CD8-positive, alpha-beta memory T cell (primary cell): Measurements from ENCODE around the gene ZNF398. TPM values are rescaled to one million over a fixed set of nuclear protein-coding genes. Genes with fewer than 3 reads are reported as not detected.
"Not testable (repeated sequence)": the region's sequence is repeated elsewhere in the genome, so short reads cannot be mapped to it uniquely, and the experiment has no call there.

Experiments
- CTCF ChIA-PET: fragments of 350-600 bp; sonication (Branson Sonifier 250); formaldehyde crosslinking; loops from one replicate; lab custom pipeline; 2021; ENCODE audit warnings: antibody characterized with exemption; lab: Charles Lee
- POLR2A ChIA-PET: fragments of 350-600 bp; sonication (Branson Sonifier 250); formaldehyde crosslinking; loops from one replicate; lab custom pipeline; 2021; ENCODE audit warnings: antibody characterized with exemption; lab: Charles Lee
- DNase-seq, 5 donors: peaks; one replicate each; pipeline versions ENCODE4 v3.0.0 to v3.0.0-alpha.2; 2020 to 2022; ENCODE audit warnings: mixed read lengths in 1 of 5
- H3K27ac ChIP-seq: one replicate; pipeline ENCODE4 v1.7.0; 2013; ENCODE audit warnings: low read depth, mild to moderate bottlenecking, low read length, moderate library complexity
- H3K27me3 ChIP-seq: 2 replicates; pipeline ENCODE4 v1.7.0; 2013; ENCODE audit warnings: low read length, mild to moderate bottlenecking; ENCODE audit not compliant: insufficient read depth, poor library complexity, severe bottlenecking
- H3K36me3 ChIP-seq: 2 replicates; pipeline ENCODE4 v1.7.0; 2013; ENCODE audit warnings: mild to moderate bottlenecking, low read length, moderate library complexity; ENCODE audit not compliant: insufficient read depth
- H3K4me1 ChIP-seq: 2 replicates; pipeline ENCODE4 v1.7.0; 2013; ENCODE audit warnings: mild to moderate bottlenecking, low read length, moderate library complexity; ENCODE audit not compliant: insufficient read depth
- H3K4me3 ChIP-seq: 2 replicates; pipeline ENCODE4 v1.7.0; 2013; ENCODE audit warnings: mild to moderate bottlenecking, low read length
- H3K9me3 ChIP-seq: 2 replicates; pipeline ENCODE4 v1.7.0; 2013; ENCODE audit warnings: mild to moderate bottlenecking, low read length
- H3K27ac Mint-ChIP-seq, 8 donors: one replicate each; pipeline ENCODE4 v1.8.0; 2020 to 2021; ENCODE audit warnings: mixed read lengths in 8 of 8, mild to moderate bottlenecking in 6 of 8, inconsistent platforms in 3 of 8, moderate library complexity in 3 of 8
- H3K27me3 Mint-ChIP-seq, 2 donors: one replicate each; pipeline ENCODE4 v1.8.0; 2020 to 2021; ENCODE audit warnings: mixed read lengths in 2 of 2, mild to moderate bottlenecking in 1 of 2, moderate library complexity in 1 of 2
- H3K36me3 Mint-ChIP-seq, 3 donors: one replicate each; pipeline ENCODE4 v1.8.0; 2020 to 2021; ENCODE audit warnings: mixed read lengths in 3 of 3, inconsistent platforms in 1 of 3, mild to moderate bottlenecking in 1 of 3
- H3K4me1 Mint-ChIP-seq, 3 donors: one replicate each; pipeline ENCODE4 v1.8.0; 2020 to 2021; ENCODE audit warnings: mixed read lengths in 3 of 3, inconsistent platforms in 1 of 3, mild to moderate bottlenecking in 1 of 3
- H3K4me3 Mint-ChIP-seq, 7 donors: one replicate each; pipeline ENCODE4 v1.8.0; 2020 to 2021; ENCODE audit warnings: mixed read lengths in 7 of 7, mild to moderate bottlenecking in 6 of 7, moderate library complexity in 4 of 7, inconsistent platforms in 2 of 7
- H3K9me3 Mint-ChIP-seq, 5 donors: one replicate each; pipeline ENCODE4 v1.8.0; 2020 to 2022; ENCODE audit warnings: mixed read lengths in 5 of 5, mild to moderate bottlenecking in 3 of 5, moderate library complexity in 2 of 5, inconsistent platforms in 1 of 5
- polyA plus RNA-seq: library from polyadenylated mRNA; unstranded; fragments of 300-500 nt; fragmentation: Illumina TruSeq; gene quantifications from one replicate; pipeline ENCODE4 v1.2.3, GENCODE V29; 2021
- total RNA-seq, 2 experiments: library from RNA; stranded (reverse); gene quantifications; one replicate each; pipeline ENCODE4 v1.2.3, GENCODE V29; 2021

ZNF398 gene
- total and polyA plus RNA-seq, 3 experiments from 2014 or later, result 13.0 to 16.4 (median 15.7) TPM

- Mint-ChIP-seq H3K27ac (no peak overlapping the region), H3K36me3 (peaks cover 3 to 16% (median 3%) of the 10 kb centered on the region in 3 donors), H3K27me3 (no peaks in the 10 kb centered on the region), H3K9me3 (peaks cover 2 to 5% (median 2%) of the 10 kb centered on the region in 5 donors), H3K4me3 (no peak overlapping the region), H3K4me1 (no peaks in the 10 kb centered on the region)
- CTCF ChIA-PET, result interaction anchor here (0.9 to 1.8 kb wide), 2 partner anchors 10 to 11 kb away, joined by 7 to 8 read pairs; partner anchors contain the start of genes ZNF398 and ZNF425
- Histone ChIP-seq H3K4me1 (no peaks in the 10 kb centered on the region), H3K36me3 (peaks cover 2% of the 10 kb centered on the region), H3K4me3 (no peak overlapping the region), H3K27ac (no peak overlapping the region), H3K27me3 (no peaks in the 10 kb centered on the region), H3K9me3 (peaks cover 3% of the 10 kb centered on the region)
- POLR2A ChIA-PET, result interaction anchor here (0.9 to 1.5 kb wide), 2 partner anchors 11 to 13 kb away, joined by 3 to 4 read pairs; partner anchors contain the start of gene ZNF398
- no peak for DNase-seq
Measured at GRCh38 chr7:149136118-149136517, 11.1 kb upstream of the ZNF398 start.

- peak overlapping the region in 1 of 8 donors; percentile 32 for H3K27ac Mint-ChIP-seq
Measured at GRCh38 chr7:149140831-149141230, 6.4 kb upstream of the ZNF398 start.

GRCh38 chr7:149141893-149142292 is 5.4 kb upstream of the ZNF398 start:
- H3K9me3 Mint-ChIP-seq, result no peaks in the 10 kb centered on the region
- H3K27me3 Mint-ChIP-seq, result no peaks in the 10 kb centered on the region
- H3K4me1 Mint-ChIP-seq, result peaks cover 7 to 16% (median 12%) of the 10 kb centered on the region in 3 donors
- H3K27ac Mint-ChIP-seq, result peak overlapping the region in 1 of 8 donors; percentile 47
- peaks cover 10% of the 10 kb centered on the region for H3K4me1 ChIP-seq
- H3K27me3 ChIP-seq, result no peaks in the 10 kb centered on the region
- no peak overlapping the region for H3K4me3 Mint-ChIP-seq
- ChIA-PET POLR2A (interaction anchor here (0.6 to 0.7 kb wide), 2 partner anchors 93 to 312 kb away, joined by 3 read pairs; no protein-coding TSS in a partner anchor), CTCF (interaction anchor here (1.1 kb wide), 1 partner anchor 15 kb away, joined by 3 read pairs; the partner anchor contains the start of gene ZNF425)
- no peaks in the 10 kb centered on the region for H3K9me3 ChIP-seq
- peaks cover 0 to under 1% (median 0%) of the 10 kb centered on the region in 3 donors for H3K36me3 Mint-ChIP-seq
- H3K36me3 ChIP-seq, result no peaks in the 10 kb centered on the region
- no peak overlapping the region for H3K27ac ChIP-seq
- H3K4me3 ChIP-seq, result no peak overlapping the region
- DNase-seq, result no peak

More at GRCh38 chr7:149140831-149141230, 6.4 kb upstream of the ZNF398 start:
- Histone ChIP-seq H3K4me1 (peaks cover 10% of the 10 kb centered on the region), H3K4me3 (no peak overlapping the region), H3K27ac (no peak overlapping the region), H3K27me3 (no peaks in the 10 kb centered on the region), H3K36me3 (no peaks in the 10 kb centered on the region), H3K9me3 (no peaks in the 10 kb centered on the region)
- peaks cover 5 to 9% (median 9%) of the 10 kb centered on the region in 3 donors for H3K4me1 Mint-ChIP-seq
- no peaks in the 10 kb centered on the region for H3K27me3 Mint-ChIP-seq
- ChIA-PET CTCF (interaction anchor here (1.1 kb wide), 1 partner anchor 55 kb away, joined by 3 read pairs; the partner anchor contains the start of gene ZNF282), POLR2A (no interaction called here)
- no peaks in the 10 kb centered on the region for H3K36me3 Mint-ChIP-seq
- no peak for DNase-seq
- H3K4me3 Mint-ChIP-seq, result no peak overlapping the region
- no peaks in the 10 kb centered on the region for H3K9me3 Mint-ChIP-seq

- CTCF ChIA-PET, result interaction anchor here (1.5 kb wide), 1 partner anchor 18 kb away, joined by 5 read pairs; no protein-coding TSS in a partner anchor
- H3K4me1 ChIP-seq, result peaks cover 16% of the 10 kb centered on the region
- peak overlapping the region in 1 of 8 donors; percentile 5 for H3K27ac Mint-ChIP-seq
- DNase-seq, H3K9me3 Mint-ChIP-seq, H3K36me3 ChIP-seq, POLR2A ChIA-PET, H3K27me3 ChIP-seq, H3K9me3 ChIP-seq, H3K27ac ChIP-seq, H3K4me3 Mint-ChIP-seq, H3K27me3 Mint-ChIP-seq, H3K36me3 Mint-ChIP-seq, H3K4me3 ChIP-seq: not testable (repeated sequence)
- peaks cover 16 to 29% (median 22%) of the 10 kb centered on the region in 3 donors for H3K4me1 Mint-ChIP-seq
Measured at GRCh38 chr7:149144436-149144922, 2.8 kb upstream of the ZNF398 start.

GRCh38 chr7:149145031-149145845 is 2.0 kb upstream of the ZNF398 start:
- CTCF ChIA-PET, result interaction anchor here (2.5 to 4.8 kb wide), 3 partner anchors 13 to 50 kb away, joined by 12 to 61 read pairs (median 18); partner anchors contain the start of genes ZNF282 and ZNF425
- H3K4me1 Mint-ChIP-seq, result peaks cover 20 to 36% (median 28%) of the 10 kb centered on the region in 3 donors
- peaks cover 0 to 6% (median 0%) of the 10 kb centered on the region in 3 donors for H3K36me3 Mint-ChIP-seq
- H3K27ac Mint-ChIP-seq, result peak overlapping the region in 7 of 8 donors; percentile 15 to 95 (median 48)
- Histone ChIP-seq H3K27me3 (no peaks in the 10 kb centered on the region), H3K27ac (no peak overlapping the region), H3K4me3 (no peak overlapping the region), H3K4me1 (peaks cover 16% of the 10 kb centered on the region), H3K36me3 (no peaks in the 10 kb centered on the region), H3K9me3 (no peaks in the 10 kb centered on the region)
- no peaks in the 10 kb centered on the region for H3K9me3 Mint-ChIP-seq
- H3K27me3 Mint-ChIP-seq, result no peaks in the 10 kb centered on the region
- POLR2A ChIA-PET, result interaction anchor here (0.6 kb wide), 1 partner anchor 18 kb away, joined by 4 read pairs; no protein-coding TSS in a partner anchor
- H3K4me3 Mint-ChIP-seq, result peak overlapping the region; percentile 15 to 84 (median 59)
- no peak for DNase-seq

GRCh38 chr7:149147752-149148653 is 750 bp downstream of the ZNF398 start:
- Histone ChIP-seq H3K27me3 (no peaks in the 10 kb centered on the region), H3K36me3 (no peaks in the 10 kb centered on the region), H3K4me3 (peak overlapping the region; percentile 64), H3K4me1 (peaks cover 16% of the 10 kb centered on the region), H3K27ac (peak overlapping the region; percentile 64), H3K9me3 (no peaks in the 10 kb centered on the region)
- POLR2A ChIA-PET, result interaction anchor here (0.6 to 3.3 kb wide), 7 partner anchors 20 to 448 kb away, joined by 3 to 34 read pairs (median 4); partner anchors contain the start of genes ZNF282, ZNF425 and ZNF786
- H3K27ac Mint-ChIP-seq, result peak overlapping the region; percentile 60 to 92 (median 82)
- H3K9me3 Mint-ChIP-seq, result no peaks in the 10 kb centered on the region
- peaks cover 0 to 12% (median 0%) of the 10 kb centered on the region in 3 donors for H3K36me3 Mint-ChIP-seq
- CTCF ChIA-PET, result interaction anchor here (0.8 to 4.8 kb wide), 13 partner anchors 9 to 282 kb away, joined by 3 to 61 read pairs (median 7); partner anchors contain the start of genes ZNF282 and ZNF425
- no peaks in the 10 kb centered on the region for H3K27me3 Mint-ChIP-seq
- peaks cover 26 to 48% (median 39%) of the 10 kb centered on the region in 3 donors for H3K4me1 Mint-ChIP-seq
- peak; percentile 54 to 79 (median 70) for DNase-seq
- H3K4me3 Mint-ChIP-seq, result peak overlapping the region; percentile 77 to 91 (median 82)

GRCh38 chr7:149150981-149151380 is 3.7 kb downstream of the ZNF398 start:
- no peak for DNase-seq
- peak overlapping the region in 2 of 7 donors; percentile 2 to 37 for H3K4me3 Mint-ChIP-seq
- Histone ChIP-seq H3K36me3 (peaks cover 13% of the 10 kb centered on the region), H3K9me3 (no peaks in the 10 kb centered on the region), H3K4me3 (no peak overlapping the region), H3K4me1 (peaks cover 7% of the 10 kb centered on the region), H3K27me3 (no peaks in the 10 kb centered on the region), H3K27ac (no peak overlapping the region)
- ChIA-PET POLR2A (interaction anchor here (0.7 kb wide), 1 partner anchor 34 kb away, joined by 3 read pairs; no protein-coding TSS in a partner anchor), CTCF (interaction anchor here (1.2 to 1.5 kb wide), 2 partner anchors 25 to 33 kb away, joined by 3 read pairs; partner anchors contain the start of gene ZNF425)
- peaks cover 31 to 54% (median 44%) of the 10 kb centered on the region in 3 donors for H3K4me1 Mint-ChIP-seq
- peaks cover 3 to 33% (median 6%) of the 10 kb centered on the region in 3 donors for H3K36me3 Mint-ChIP-seq
- H3K9me3 Mint-ChIP-seq, result no peaks in the 10 kb centered on the region
- peak overlapping the region in 4 of 8 donors; percentile 0 to 70 (median 40) for H3K27ac Mint-ChIP-seq
- H3K27me3 Mint-ChIP-seq, result no peaks in the 10 kb centered on the region
